ENCODE measurements around the gene UPP2. TPM values are rescaled to one million over a fixed set of nuclear protein-coding genes. Genes with fewer than 3 reads are reported as not detected.

The UPP2 gene
- total and polyA plus RNA-seq, 2 of the 13 experiments (the other 11 are each of a cell fraction or from before 2014, with no cell fraction given) = 0.07 to 0.28 TPM

- TF ChIP-seq ZNF512 (CRISPR knock-in tag; IDR thresholded peaks at IDR 0.05) (no peak), HNRNPUL1 (IDR thresholded peaks at IDR 0.05; ENCODE audit: low read depth, low read length) (peak; percentile 58; the same call in 1 of the 2 replicates), ARID2 (CRISPR knock-in tag; IDR thresholded peaks at IDR 0.05; ENCODE audit: borderline replicate concordance) (no peak), ZSCAN9 (CRISPR knock-in tag; IDR thresholded peaks at IDR 0.05; ENCODE audit: borderline replicate concordance) (peak; percentile 89), ZNF780A (CRISPR knock-in tag; IDR thresholded peaks at IDR 0.05) (no peak), SMYD3 (CRISPR knock-in tag; IDR thresholded peaks at IDR 0.05) (no peak; the same call in 1 of the 2 replicates), ZNF740 (CRISPR knock-in tag; IDR thresholded peaks at IDR 0.05) (no peak), ELF1 (CRISPR knock-in tag; IDR thresholded peaks at IDR 0.05) (peak; percentile 93), CAMTA2 (CRISPR knock-in tag; IDR thresholded peaks at IDR 0.05; ENCODE audit: borderline replicate concordance) (no peak), SMARCE1 (IDR thresholded peaks at IDR 0.05; ENCODE audit: borderline replicate concordance) (no peak), ISL2 (CRISPR knock-in tag; IDR thresholded peaks at IDR 0.05) (peak; percentile 97), ZBTB7B (CRISPR knock-in tag; IDR thresholded peaks at IDR 0.05) (0 out of 2 replicates have a peak, but pooled peaks have one; percentile 31), SAFB2 (CRISPR knock-in tag; IDR thresholded peaks at IDR 0.05; ENCODE audit: borderline replicate concordance, low read depth) (no peak; the same call in 1 of the 2 replicates), HMG20B (CRISPR knock-in tag; conservative IDR thresholded peaks at IDR 0.05) (peak; percentile 80), ZNF317 (CRISPR knock-in tag; IDR thresholded peaks at IDR 0.05) (peak; percentile 23; the same call in 1 of the 2 replicates), ATM (IDR thresholded peaks at IDR 0.05; ENCODE audit: borderline replicate concordance) (no peak), BCL3 (CRISPR knock-in tag; IDR thresholded peaks at IDR 0.05) (0 out of 2 replicates have a peak, but pooled peaks have one; percentile 37)
- TF ChIP-seq, protein P1, sequence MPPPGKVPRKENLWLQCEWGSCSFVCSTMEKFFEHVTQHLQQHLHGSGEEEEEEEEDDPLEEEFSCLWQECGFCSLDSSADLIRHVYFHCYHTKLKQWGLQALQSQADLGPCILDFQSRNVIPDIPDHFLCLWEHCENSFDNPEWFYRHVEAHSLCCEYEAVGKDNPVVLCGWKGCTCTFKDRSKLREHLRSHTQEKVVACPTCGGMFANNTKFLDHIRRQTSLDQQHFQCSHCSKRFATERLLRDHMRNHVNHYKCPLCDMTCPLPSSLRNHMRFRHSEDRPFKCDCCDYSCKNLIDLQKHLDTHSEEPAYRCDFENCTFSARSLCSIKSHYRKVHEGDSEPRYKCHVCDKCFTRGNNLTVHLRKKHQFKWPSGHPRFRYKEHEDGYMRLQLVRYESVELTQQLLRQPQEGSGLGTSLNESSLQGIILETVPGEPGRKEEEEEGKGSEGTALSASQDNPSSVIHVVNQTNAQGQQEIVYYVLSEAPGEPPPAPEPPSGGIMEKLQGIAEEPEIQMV (CRISPR knock-in tag; IDR thresholded peaks at IDR 0.05; ENCODE audit: low read depth) = no peak
- TF ChIP-seq, protein P2, sequence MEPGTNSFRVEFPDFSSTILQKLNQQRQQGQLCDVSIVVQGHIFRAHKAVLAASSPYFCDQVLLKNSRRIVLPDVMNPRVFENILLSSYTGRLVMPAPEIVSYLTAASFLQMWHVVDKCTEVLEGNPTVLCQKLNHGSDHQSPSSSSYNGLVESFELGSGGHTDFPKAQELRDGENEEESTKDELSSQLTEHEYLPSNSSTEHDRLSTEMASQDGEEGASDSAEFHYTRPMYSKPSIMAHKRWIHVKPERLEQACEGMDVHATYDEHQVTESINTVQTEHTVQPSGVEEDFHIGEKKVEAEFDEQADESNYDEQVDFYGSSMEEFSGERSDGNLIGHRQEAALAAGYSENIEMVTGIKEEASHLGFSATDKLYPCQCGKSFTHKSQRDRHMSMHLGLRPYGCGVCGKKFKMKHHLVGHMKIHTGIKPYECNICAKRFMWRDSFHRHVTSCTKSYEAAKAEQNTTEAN (CRISPR knock-in tag; conservative IDR thresholded peaks at IDR 0.05) = peak; percentile 74; the same call in 1 of the 2 replicates
- TF ChIP-seq, protein P3, sequence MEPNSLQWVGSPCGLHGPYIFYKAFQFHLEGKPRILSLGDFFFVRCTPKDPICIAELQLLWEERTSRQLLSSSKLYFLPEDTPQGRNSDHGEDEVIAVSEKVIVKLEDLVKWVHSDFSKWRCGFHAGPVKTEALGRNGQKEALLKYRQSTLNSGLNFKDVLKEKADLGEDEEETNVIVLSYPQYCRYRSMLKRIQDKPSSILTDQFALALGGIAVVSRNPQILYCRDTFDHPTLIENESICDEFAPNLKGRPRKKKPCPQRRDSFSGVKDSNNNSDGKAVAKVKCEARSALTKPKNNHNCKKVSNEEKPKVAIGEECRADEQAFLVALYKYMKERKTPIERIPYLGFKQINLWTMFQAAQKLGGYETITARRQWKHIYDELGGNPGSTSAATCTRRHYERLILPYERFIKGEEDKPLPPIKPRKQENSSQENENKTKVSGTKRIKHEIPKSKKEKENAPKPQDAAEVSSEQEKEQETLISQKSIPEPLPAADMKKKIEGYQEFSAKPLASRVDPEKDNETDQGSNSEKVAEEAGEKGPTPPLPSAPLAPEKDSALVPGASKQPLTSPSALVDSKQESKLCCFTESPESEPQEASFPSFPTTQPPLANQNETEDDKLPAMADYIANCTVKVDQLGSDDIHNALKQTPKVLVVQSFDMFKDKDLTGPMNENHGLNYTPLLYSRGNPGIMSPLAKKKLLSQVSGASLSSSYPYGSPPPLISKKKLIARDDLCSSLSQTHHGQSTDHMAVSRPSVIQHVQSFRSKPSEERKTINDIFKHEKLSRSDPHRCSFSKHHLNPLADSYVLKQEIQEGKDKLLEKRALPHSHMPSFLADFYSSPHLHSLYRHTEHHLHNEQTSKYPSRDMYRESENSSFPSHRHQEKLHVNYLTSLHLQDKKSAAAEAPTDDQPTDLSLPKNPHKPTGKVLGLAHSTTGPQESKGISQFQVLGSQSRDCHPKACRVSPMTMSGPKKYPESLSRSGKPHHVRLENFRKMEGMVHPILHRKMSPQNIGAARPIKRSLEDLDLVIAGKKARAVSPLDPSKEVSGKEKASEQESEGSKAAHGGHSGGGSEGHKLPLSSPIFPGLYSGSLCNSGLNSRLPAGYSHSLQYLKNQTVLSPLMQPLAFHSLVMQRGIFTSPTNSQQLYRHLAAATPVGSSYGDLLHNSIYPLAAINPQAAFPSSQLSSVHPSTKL (CRISPR knock-in tag; IDR thresholded peaks at IDR 0.05) = peak; percentile 99
These were observed 29.3 kb downstream of the UPP2 start (continued) for GRCh38 chr2:158130832-158131473.
